Effector memory CD4-positive, alpha-beta T cell (primary cell): ENCODE data around the gene MGAT5B.

Experiments
- DNase-seq, 3 donors: peaks; one replicate each; pipeline ENCODE4 v3.0.0-alpha.2; 2020
- H3K27ac ChIP-seq: 2 replicates; pipeline ENCODE4 v1.7.0; 2013; ENCODE audit warnings: mild to moderate bottlenecking, low read length, moderate library complexity; ENCODE audit not compliant: insufficient read depth, poor library complexity, severe bottlenecking
- H3K27me3 ChIP-seq: replicated peaks from 2 replicates; pipeline ENCODE4 v1.7.0; 2013; ENCODE audit warnings: mild to moderate bottlenecking, low read length; ENCODE audit not compliant: insufficient read depth, control insufficient read depth, poor library complexity, severe bottlenecking
- H3K36me3 ChIP-seq: 2 replicates; pipeline ENCODE4 v1.7.0; 2013; ENCODE audit warnings: mild to moderate bottlenecking, low read length, moderate library complexity; ENCODE audit not compliant: control insufficient read depth, insufficient read depth
- H3K4me1 ChIP-seq: 2 replicates; pipeline ENCODE4 v1.7.0; 2013; ENCODE audit warnings: low read length, mild to moderate bottlenecking; ENCODE audit not compliant: control insufficient read depth, insufficient read depth, poor library complexity, severe bottlenecking
- H3K4me3 ChIP-seq: 2 replicates; pipeline ENCODE4 v1.7.0; 2013; ENCODE audit warnings: low read length, low read depth, mild to moderate bottlenecking; ENCODE audit not compliant: insufficient read depth, poor library complexity, severe bottlenecking
- H3K9me3 ChIP-seq: 2 replicates; pipeline ENCODE4 v1.7.0; 2013; ENCODE audit warnings: mild to moderate bottlenecking, low read length, moderate library complexity; ENCODE audit not compliant: control insufficient read depth

The MGAT5B gene

DNA sequence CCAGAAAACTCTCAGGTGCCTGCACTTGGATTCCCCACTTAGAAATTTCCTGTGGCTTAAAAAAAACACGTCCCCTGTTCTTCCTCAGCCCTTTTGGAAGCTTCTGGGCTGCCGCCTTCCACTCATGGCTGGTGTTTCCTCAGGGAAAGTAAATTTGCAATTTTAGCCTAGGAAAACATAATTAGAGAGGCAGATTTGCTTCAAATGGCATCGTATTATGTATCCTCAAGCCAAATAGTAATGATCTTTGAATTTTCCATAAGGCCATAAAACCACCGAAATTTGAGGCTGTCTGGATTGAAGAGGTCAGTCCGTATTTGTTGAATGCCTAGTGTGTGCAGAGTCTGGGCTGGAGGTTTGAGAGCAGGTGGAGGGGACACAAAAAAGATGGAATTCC is 17.7 kb downstream of the MGAT5B start:
- DNase-seq = no peak
- H3K4me3 ChIP-seq = no peak overlapping the region
- H3K4me1 ChIP-seq = no peaks in the 10 kb centered on the region
- H3K9me3 ChIP-seq = no peaks in the 10 kb centered on the region
- H3K27me3 ChIP-seq = no peaks in the 10 kb centered on the region
- no peaks in the 10 kb centered on the region for H3K36me3 ChIP-seq
- H3K27ac ChIP-seq = no peak overlapping the region

DNA sequence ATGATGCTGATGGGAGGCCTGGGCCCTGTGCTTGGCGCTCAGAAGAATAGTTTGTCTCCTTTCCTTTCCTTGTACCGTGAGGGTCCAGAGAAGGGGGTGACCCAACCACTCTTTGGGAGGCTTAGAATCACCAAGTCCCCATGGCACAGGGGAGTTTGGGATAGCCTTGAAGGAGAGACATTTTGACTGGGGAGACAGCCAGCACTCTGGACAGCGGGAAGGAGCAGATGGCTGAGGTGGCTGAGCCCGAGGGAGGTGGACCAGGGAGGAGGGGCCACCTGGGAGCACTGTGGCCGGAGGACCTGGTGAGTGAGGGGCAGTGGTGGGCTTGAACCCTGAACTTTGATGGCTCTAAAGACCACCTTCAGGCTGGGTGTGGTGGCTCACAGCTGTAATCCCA is 18.2 kb downstream of the MGAT5B start:
- H3K9me3 ChIP-seq = no peaks in the 10 kb centered on the region
- no peaks in the 10 kb centered on the region for H3K4me1 ChIP-seq
- H3K27me3 ChIP-seq = no peaks in the 10 kb centered on the region
- DNase-seq = no peak
- no peak overlapping the region for H3K27ac ChIP-seq
- no peak overlapping the region for H3K4me3 ChIP-seq
- no peaks in the 10 kb centered on the region for H3K36me3 ChIP-seq

GRCh38 chr17:76887802-76888201 is 19.6 kb downstream of the MGAT5B start:
- no peaks in the 10 kb centered on the region for H3K4me1 ChIP-seq
- no peaks in the 10 kb centered on the region for H3K36me3 ChIP-seq
- no peaks in the 10 kb centered on the region for H3K27me3 ChIP-seq
- no peaks in the 10 kb centered on the region for H3K9me3 ChIP-seq
- H3K27ac ChIP-seq = no peak overlapping the region
- no peak overlapping the region for H3K4me3 ChIP-seq
- no peak for DNase-seq

- no peaks in the 10 kb centered on the region for H3K27me3 ChIP-seq
Observed at GRCh38 chr17:76888661-76889060, 20.5 kb downstream of the MGAT5B start.

GRCh38 chr17:76889323-76889722 is 21.1 kb downstream of the MGAT5B start:
- no peaks in the 10 kb centered on the region for H3K27me3 ChIP-seq
- no peaks in the 10 kb centered on the region for H3K36me3 ChIP-seq

More at GRCh38 chr17:76888661-76889060, 20.5 kb downstream of the MGAT5B start:
- H3K4me3 ChIP-seq = no peak overlapping the region
- H3K36me3 ChIP-seq = no peaks in the 10 kb centered on the region
- no peaks in the 10 kb centered on the region for H3K9me3 ChIP-seq
- H3K27ac ChIP-seq = no peak overlapping the region
- H3K4me1 ChIP-seq = no peaks in the 10 kb centered on the region
- DNase-seq = no peak

DNA sequence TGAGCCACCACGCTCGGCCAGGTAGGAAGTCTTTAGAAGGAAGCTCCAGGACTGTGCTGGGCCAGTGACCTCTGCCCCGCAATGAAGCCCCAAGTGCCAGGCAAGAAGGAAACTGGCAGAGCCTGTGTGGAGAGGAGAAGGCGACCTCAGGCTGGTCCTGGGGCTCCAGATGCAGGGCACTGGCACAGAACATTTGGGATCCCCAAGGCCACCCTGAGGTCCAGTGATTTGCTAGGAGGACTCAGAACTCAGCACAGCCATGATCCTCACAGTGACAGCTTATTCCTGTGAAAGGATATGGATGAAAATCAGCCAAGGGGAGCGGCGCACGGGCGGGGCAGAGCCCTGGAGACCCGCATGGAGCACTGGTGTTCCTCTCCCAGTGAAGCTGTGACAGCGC is 24.1 kb downstream of the MGAT5B start:
- H3K9me3 ChIP-seq = no peaks in the 10 kb centered on the region
- no peak overlapping the region for H3K27ac ChIP-seq
- H3K4me1 ChIP-seq = no peaks in the 10 kb centered on the region
- no peak for DNase-seq
- no peak overlapping the region for H3K4me3 ChIP-seq
- H3K36me3 ChIP-seq = no peaks in the 10 kb centered on the region
- no peaks in the 10 kb centered on the region for H3K27me3 ChIP-seq

More at GRCh38 chr17:76889323-76889722, 21.1 kb downstream of the MGAT5B start:
- Histone ChIP-seq H3K4me1 (no peaks in the 10 kb centered on the region), H3K9me3 (no peaks in the 10 kb centered on the region), H3K4me3 (no peak overlapping the region), H3K27ac (no peak overlapping the region)
- DNase-seq = no peak

DNA sequence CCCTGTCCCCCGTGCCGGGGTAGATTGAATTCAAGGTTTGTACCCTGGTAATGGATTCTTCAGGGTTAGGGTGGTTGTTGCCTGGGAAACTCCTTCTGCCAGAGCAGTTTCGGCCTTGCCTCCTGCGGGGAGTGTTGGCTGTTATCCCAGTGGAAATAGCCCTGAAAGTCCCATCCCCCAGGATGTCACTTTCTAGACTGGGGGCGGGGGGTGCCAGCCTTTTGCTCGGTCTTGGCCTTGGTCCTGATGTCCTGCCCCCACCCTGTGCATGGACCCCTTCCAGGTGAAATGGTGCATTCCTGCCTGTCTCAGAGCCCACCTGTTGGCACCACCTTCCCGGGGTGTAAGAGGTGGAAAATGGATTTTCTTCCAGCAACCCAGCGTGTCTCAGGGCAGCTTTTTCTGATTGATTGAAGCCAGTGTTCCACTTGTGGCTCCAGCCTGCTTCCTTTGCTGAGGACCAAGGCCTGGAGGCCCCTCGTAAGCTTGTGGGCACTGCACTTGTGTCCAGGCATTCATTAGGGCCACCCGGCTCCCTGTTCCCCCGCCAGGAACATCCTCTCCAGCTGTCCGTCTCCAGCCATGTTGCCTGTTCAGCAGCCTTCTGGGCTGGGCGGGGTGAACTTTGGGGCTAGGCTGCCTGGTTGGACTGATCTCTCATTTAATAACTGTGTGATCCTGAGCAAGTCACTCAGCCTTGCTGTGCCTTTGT is 25.6 kb downstream of the MGAT5B start:
- no peak for DNase-seq
- no peaks in the 10 kb centered on the region for H3K36me3 ChIP-seq
- H3K9me3 ChIP-seq = no peaks in the 10 kb centered on the region
- H3K27ac ChIP-seq = no peak overlapping the region
- H3K27me3 ChIP-seq = no peaks in the 10 kb centered on the region
- H3K4me1 ChIP-seq = no peaks in the 10 kb centered on the region
- no peak overlapping the region for H3K4me3 ChIP-seq

DNA sequence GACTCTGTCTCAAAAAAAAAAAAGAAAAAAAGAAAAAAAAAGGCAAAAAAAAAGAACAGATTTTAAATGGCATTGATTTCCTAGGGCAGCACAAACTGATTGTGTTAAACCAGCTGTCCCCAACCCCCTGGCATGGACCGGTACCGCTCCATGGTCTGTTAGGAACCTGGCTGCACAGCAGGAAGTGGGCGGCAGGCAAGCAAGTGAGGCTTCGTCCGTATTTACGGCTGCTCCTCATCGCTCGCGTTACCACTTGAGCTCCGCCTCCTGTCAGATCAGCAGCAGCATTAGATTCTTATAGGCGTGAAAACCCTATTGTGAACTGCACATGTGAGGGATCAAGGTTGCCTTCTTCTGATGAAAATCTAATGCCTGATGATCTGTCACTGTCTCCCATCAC is 26.6 kb downstream of the MGAT5B start:
- Histone ChIP-seq H3K27ac (no peak overlapping the region), H3K4me3 (no peak overlapping the region), H3K27me3 (no peaks in the 10 kb centered on the region), H3K9me3 (no peaks in the 10 kb centered on the region), H3K36me3 (no peaks in the 10 kb centered on the region), H3K4me1 (no peaks in the 10 kb centered on the region)
- DNase-seq = no peak

GRCh38 chr17:76897023-76897422 is 28.8 kb downstream of the MGAT5B start:
- Histone ChIP-seq H3K27me3 (no peaks in the 10 kb centered on the region), H3K27ac (no peak overlapping the region), H3K36me3 (no peaks in the 10 kb centered on the region), H3K4me1 (no peaks in the 10 kb centered on the region), H3K9me3 (no peaks in the 10 kb centered on the region), H3K4me3 (no peak overlapping the region)
- no peak for DNase-seq

GRCh38 chr17:76899414-76899813 is 31.2 kb downstream of the MGAT5B start:
- no peaks in the 10 kb centered on the region for H3K36me3 ChIP-seq
- H3K4me1 ChIP-seq = no peaks in the 10 kb centered on the region
- no peak for DNase-seq
- no peak overlapping the region for H3K27ac ChIP-seq
- no peaks in the 10 kb centered on the region for H3K9me3 ChIP-seq
- no peak overlapping the region for H3K4me3 ChIP-seq
- H3K27me3 ChIP-seq = no peaks in the 10 kb centered on the region
